Activated naive CD4-positive, alpha-beta T cell treated with anti-CD3 and anti-CD28 coated beads, Interleukin-2, amount 50 U/mL, for 72 hours (primary cell): Measurements from ENCODE around the gene TTC38. TPM values are rescaled to one million over a fixed set of nuclear protein-coding genes. Genes with fewer than 3 reads are reported as not detected.
A peak's percentile ranks its signal among the peaks of the same experiment; 100 is the strongest.

Experiments
- ATAC-seq, 2 donors: fragments of 150-1000 bp; cut with Tn5 transposase; 2 replicates each; pipeline ENCODE4 v1.10.0; 2021; ENCODE audit warnings: mild to moderate bottlenecking in 2 of 2, moderate library complexity in 2 of 2
- DNase-seq, 2 donors: peaks; one replicate each; pipeline ENCODE4 v3.0.0; 2021 to 2022; ENCODE audit warnings: low spot score in 2 of 2
- H3K27ac Mint-ChIP-seq, 2 donors: one replicate each; pipeline ENCODE4 v1.8.0; 2022; ENCODE audit warnings: mild to moderate bottlenecking in 2 of 2, mixed read lengths in 2 of 2
- H3K36me3 Mint-ChIP-seq, 2 donors: one replicate each; pipeline ENCODE4 v1.8.0; 2022; ENCODE audit warnings: mixed read lengths in 2 of 2
- H3K9me3 Mint-ChIP-seq, 2 donors: one replicate each; pipeline ENCODE4 v1.8.0; 2022; ENCODE audit warnings: mixed read lengths in 2 of 2
- total RNA-seq, 2 donors: library from RNA; stranded (reverse); gene quantifications; one replicate each; pipeline ENCODE4 v1.2.3, GENCODE V29; 2022

TTC38 gene
- total RNA-seq, 2 donors from 2014 or later: 11.3 to 16.3 TPM

GRCh38 chr22:46240506-46240905 is 27.3 kb upstream of the TTC38 start:
- Mint-ChIP-seq H3K27ac (no peak overlapping the region), H3K9me3 (no peaks in the 10 kb centered on the region), H3K36me3 (no peaks in the 10 kb centered on the region)
- ATAC-seq (no peak), DNase-seq (no peak)

- DNase-seq (no peak), ATAC-seq (no peak)
- Mint-ChIP-seq H3K36me3 (no peaks in the 10 kb centered on the region), H3K9me3 (no peaks in the 10 kb centered on the region), H3K27ac (no peak overlapping the region)
These were observed 26.9 kb upstream of the TTC38 start for GRCh38 chr22:46240907-46241306.

- no peak for ATAC-seq
- H3K27ac Mint-ChIP-seq: no peak overlapping the region
- no peaks in the 10 kb centered on the region for H3K9me3 Mint-ChIP-seq
- no peaks in the 10 kb centered on the region for H3K36me3 Mint-ChIP-seq
- no peak for DNase-seq
These were observed 26.3 kb upstream of the TTC38 start for GRCh38 chr22:46241396-46242007.

GRCh38 chr22:46242076-46242475 is 25.7 kb upstream of the TTC38 start:
- ATAC-seq: no peak
- no peaks in the 10 kb centered on the region for H3K36me3 Mint-ChIP-seq
- DNase-seq: no peak
- no peak overlapping the region for H3K27ac Mint-ChIP-seq
- no peaks in the 10 kb centered on the region for H3K9me3 Mint-ChIP-seq

GRCh38 chr22:46244771-46245170 is 23.0 kb upstream of the TTC38 start:
- no peak for DNase-seq
- Mint-ChIP-seq H3K9me3 (no peaks in the 10 kb centered on the region), H3K36me3 (no peaks in the 10 kb centered on the region), H3K27ac (no peak overlapping the region)
- ATAC-seq: no peak

- DNase-seq: no peak
- H3K36me3 Mint-ChIP-seq: no peaks in the 10 kb centered on the region
- ATAC-seq: no peak
- H3K9me3 Mint-ChIP-seq: no peaks in the 10 kb centered on the region
- H3K27ac Mint-ChIP-seq: no peak overlapping the region
These were observed 22.3 kb upstream of the TTC38 start for GRCh38 chr22:46245511-46245910.

GRCh38 chr22:46246178-46246577 is 21.6 kb upstream of the TTC38 start:
- ATAC-seq (no peak), DNase-seq (no peak)
- H3K9me3 Mint-ChIP-seq: no peaks in the 10 kb centered on the region
- peak overlapping the region in 1 of 2 donors; percentile 42 for H3K27ac Mint-ChIP-seq
- H3K36me3 Mint-ChIP-seq: peaks cover 2 to 5% of the 10 kb centered on the region in 2 donors

- ATAC-seq (no peak), DNase-seq (no peak)
- H3K9me3 Mint-ChIP-seq: no peaks in the 10 kb centered on the region
- no peak overlapping the region for H3K27ac Mint-ChIP-seq
- H3K36me3 Mint-ChIP-seq: peaks cover 8 to 10% of the 10 kb centered on the region in 2 donors
These were observed 20.3 kb upstream of the TTC38 start for GRCh38 chr22:46247443-46247975.

GRCh38 chr22:46250035-46250782 is 17.6 kb upstream of the TTC38 start, which contains the start of gene CDPF1:
Gene CDPF1, minus strand, starts transcription at chr22:46250293. Its CDS starts 2,009 bp downstream, at chr22:46248284.
- ATAC-seq: peak; percentile 95 to 96

GRCh38 chr22:46250783-46251125 is 17.1 kb upstream of the TTC38 start:
- DNase-seq (no peak), ATAC-seq (peak in 1 of 2 donors; percentile 1)
- H3K9me3 Mint-ChIP-seq: no peaks in the 10 kb centered on the region
- H3K27ac Mint-ChIP-seq: peak overlapping the region; percentile 89 to 91
- H3K36me3 Mint-ChIP-seq: peaks cover 16% of the 10 kb centered on the region in 2 donors

More at GRCh38 chr22:46250035-46250782, 17.6 kb upstream of the TTC38 start, which contains the start of gene CDPF1:
- peak; percentile 92 to 94 for DNase-seq
- peak within 1 kb of the TSS; percentile 89 to 91 for H3K27ac Mint-ChIP-seq
- peaks cover 16% of the 10 kb centered on the region in 2 donors for H3K36me3 Mint-ChIP-seq
- no peaks in the 10 kb centered on the region for H3K9me3 Mint-ChIP-seq

GRCh38 chr22:46251266-46251665 is 16.5 kb upstream of the TTC38 start:
- no peak for DNase-seq
- no peaks in the 10 kb centered on the region for H3K9me3 Mint-ChIP-seq
- peak overlapping the region; percentile 89 to 91 for H3K27ac Mint-ChIP-seq
- peaks cover 16% of the 10 kb centered on the region in 2 donors for H3K36me3 Mint-ChIP-seq
- no peak for ATAC-seq

- peaks cover 16% of the 10 kb centered on the region in 2 donors for H3K36me3 Mint-ChIP-seq
- ATAC-seq (no peak), DNase-seq (no peak)
- no peaks in the 10 kb centered on the region for H3K9me3 Mint-ChIP-seq
- H3K27ac Mint-ChIP-seq: peak overlapping the region in 1 of 2 donors; percentile 91
These were observed 15.9 kb upstream of the TTC38 start for GRCh38 chr22:46251816-46252380.

GRCh38 chr22:46256358-46256958 is 11.3 kb upstream of the TTC38 start:
- Mint-ChIP-seq H3K27ac (no peak overlapping the region), H3K36me3 (peaks cover 11 to 14% of the 10 kb centered on the region in 2 donors), H3K9me3 (no peaks in the 10 kb centered on the region)
- no peak for DNase-seq
- ATAC-seq: no peak

- H3K27ac Mint-ChIP-seq: no peak overlapping the region
- no peaks in the 10 kb centered on the region for H3K9me3 Mint-ChIP-seq
- peaks cover 13 to 29% of the 10 kb centered on the region in 2 donors for H3K36me3 Mint-ChIP-seq
- ATAC-seq (no peak), DNase-seq (no peak)
These were observed 8.4 kb upstream of the TTC38 start for GRCh38 chr22:46259374-46259773.

- DNase-seq: peak in 1 of 2 donors; percentile 21
- ATAC-seq: no peak
- peaks cover 11 to 30% of the 10 kb centered on the region in 2 donors for H3K36me3 Mint-ChIP-seq
- H3K27ac Mint-ChIP-seq: no peak overlapping the region
- H3K9me3 Mint-ChIP-seq: no peaks in the 10 kb centered on the region
These were observed 7.8 kb upstream of the TTC38 start for GRCh38 chr22:46260038-46260437.

- Mint-ChIP-seq H3K9me3 (peaks cover 0 to 8% of the 10 kb centered on the region in 2 donors), H3K36me3 (peaks cover 30 to 31% of the 10 kb centered on the region in 2 donors), H3K27ac (no peak overlapping the region)
- ATAC-seq (peak; percentile 79 to 82), DNase-seq (peak; percentile 45 to 55)
These were observed 5.2 kb upstream of the TTC38 start for GRCh38 chr22:46262449-46263215.
